Lower leg skin (tissue), 3 donors: ENCODE data around the gene ANKRD1.

Source experiments
- POLR2A ChIP-seq, 2 donors: fragments of 450-650 bp; IDR thresholded peaks; one replicate each; pipeline ENCODE4 v1.6.1; 2016 to 2017; ENCODE audit warnings: antibody characterized with exemption in 2 of 2, mild to moderate bottlenecking in 1 of 2, moderate library complexity in 1 of 2
- TF ChIP-seq, protein P1 (sequence below), 3 donors: fragments of 450-650 bp; IDR thresholded peaks; one replicate each; pipeline ENCODE4 v1.5.1; 2016; ENCODE audit warnings: antibody characterized with exemption in 3 of 3, mild to moderate bottlenecking in 3 of 3, moderate library complexity in 2 of 3

DNA sequence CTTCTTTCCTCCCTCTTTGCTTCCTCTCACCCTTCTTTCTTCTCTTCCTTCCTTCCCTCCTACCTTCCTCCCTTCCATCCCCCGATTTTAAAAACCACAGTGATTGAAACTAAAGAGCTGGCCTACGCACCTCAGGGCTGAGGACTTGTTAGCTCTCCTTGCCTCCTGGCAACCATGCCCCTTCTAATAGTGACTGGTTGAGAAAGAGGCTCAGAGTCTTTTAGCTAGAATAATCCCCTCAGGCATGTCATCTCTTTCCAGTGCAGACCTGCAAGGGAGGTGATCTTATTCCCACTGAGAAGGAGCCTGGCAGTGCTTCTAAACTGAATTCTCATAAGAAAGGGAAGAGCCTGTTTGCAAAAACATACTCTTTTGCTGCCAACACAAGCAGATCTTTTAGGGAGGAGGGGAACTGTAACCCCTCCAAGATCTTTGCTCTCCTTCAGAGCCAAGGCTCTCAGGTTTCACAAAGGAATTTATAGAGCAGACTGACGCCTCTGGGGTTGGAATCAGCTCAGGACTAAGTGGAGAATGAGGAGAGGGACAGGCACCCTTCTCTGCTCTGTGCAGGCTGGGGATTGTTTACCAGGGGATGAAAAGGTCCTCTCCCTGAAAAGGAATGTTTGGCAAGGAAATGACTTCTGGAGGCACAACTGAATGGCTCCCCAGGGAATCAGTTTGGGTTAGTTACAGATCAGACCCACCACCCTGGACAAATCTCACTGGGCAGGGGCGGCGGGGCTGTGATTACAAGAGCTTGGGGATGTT is 9.4 kb upstream of the ANKRD1 start:
- TF ChIP-seq, protein P1, sequence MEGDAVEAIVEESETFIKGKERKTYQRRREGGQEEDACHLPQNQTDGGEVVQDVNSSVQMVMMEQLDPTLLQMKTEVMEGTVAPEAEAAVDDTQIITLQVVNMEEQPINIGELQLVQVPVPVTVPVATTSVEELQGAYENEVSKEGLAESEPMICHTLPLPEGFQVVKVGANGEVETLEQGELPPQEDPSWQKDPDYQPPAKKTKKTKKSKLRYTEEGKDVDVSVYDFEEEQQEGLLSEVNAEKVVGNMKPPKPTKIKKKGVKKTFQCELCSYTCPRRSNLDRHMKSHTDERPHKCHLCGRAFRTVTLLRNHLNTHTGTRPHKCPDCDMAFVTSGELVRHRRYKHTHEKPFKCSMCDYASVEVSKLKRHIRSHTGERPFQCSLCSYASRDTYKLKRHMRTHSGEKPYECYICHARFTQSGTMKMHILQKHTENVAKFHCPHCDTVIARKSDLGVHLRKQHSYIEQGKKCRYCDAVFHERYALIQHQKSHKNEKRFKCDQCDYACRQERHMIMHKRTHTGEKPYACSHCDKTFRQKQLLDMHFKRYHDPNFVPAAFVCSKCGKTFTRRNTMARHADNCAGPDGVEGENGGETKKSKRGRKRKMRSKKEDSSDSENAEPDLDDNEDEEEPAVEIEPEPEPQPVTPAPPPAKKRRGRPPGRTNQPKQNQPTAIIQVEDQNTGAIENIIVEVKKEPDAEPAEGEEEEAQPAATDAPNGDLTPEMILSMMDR (IDR thresholded peaks at IDR 0.05): no peak
- TF ChIP-seq POLR2A (IDR thresholded peaks at IDR 0.05): no peak
